ENCODE results near the gene BOK.
"Not testable (repeated sequence)": the region's sequence is repeated elsewhere in the genome, so short reads cannot be mapped to it uniquely, and the experiment has no call there.

BOK gene

GRCh38 chr2:241555711-241556110 lies 2.8 kb upstream of the BOK start:
- DNase-seq (ENCODE audit: low read depth in 3 of 3): no peak

GRCh38 chr2:241556746-241557145 lies 1.8 kb upstream of the BOK start:
- DNase-seq (ENCODE audit: low read depth in 3 of 3): no peak

GRCh38 chr2:241559323-241560161 lies 997 bp downstream of the BOK start:
- no peak for DNase-seq (ENCODE audit: low read depth in 3 of 3)

- no peak for DNase-seq (ENCODE audit: low read depth in 3 of 3)
Observed at GRCh38 chr2:241560162-241560882, 1.8 kb downstream of the BOK start.

GRCh38 chr2:241560883-241561474 lies 2.4 kb downstream of the BOK start:
- DNase-seq (ENCODE audit: low read depth in 3 of 3): no peak

- no peak for DNase-seq (ENCODE audit: low read depth in 3 of 3)
Observed at GRCh38 chr2:241561832-241562231, 3.3 kb downstream of the BOK start.

GRCh38 chr2:241562269-241562891 lies 3.8 kb downstream of the BOK start:
- DNase-seq (ENCODE audit: low read depth in 3 of 3): no peak

GRCh38 chr2:241563031-241563507 lies 4.5 kb downstream of the BOK start:
- DNase-seq (ENCODE audit: low read depth in 3 of 3): no peak

GRCh38 chr2:241563571-241563980 lies 5.0 kb downstream of the BOK start:
- no peak for DNase-seq (ENCODE audit: low read depth in 3 of 3)

GRCh38 chr2:241563981-241564595 lies 5.5 kb downstream of the BOK start:
- DNase-seq (ENCODE audit: low read depth in 3 of 3): no peak

- DNase-seq (ENCODE audit: low read depth in 3 of 3): no peak
Observed at GRCh38 chr2:241564596-241565410, 6.3 kb downstream of the BOK start.

GRCh38 chr2:241565411-241565810 lies 6.9 kb downstream of the BOK start:
- no peak for DNase-seq (ENCODE audit: low read depth in 3 of 3)

GRCh38 chr2:241566021-241566420 lies 7.5 kb downstream of the BOK start:
- DNase-seq (ENCODE audit: low read depth in 3 of 3): not testable (repeated sequence)

GRCh38 chr2:241566468-241566867 lies 7.9 kb downstream of the BOK start:
- no peak for DNase-seq (ENCODE audit: low read depth in 3 of 3)

- not testable (repeated sequence) for DNase-seq (ENCODE audit: low read depth in 3 of 3)
Observed at GRCh38 chr2:241567266-241567665, 8.7 kb downstream of the BOK start.

- no peak for DNase-seq (ENCODE audit: low read depth in 3 of 3)
Observed at GRCh38 chr2:241567776-241568175, 9.2 kb downstream of the BOK start.

- no peak for DNase-seq (ENCODE audit: low read depth in 3 of 3)
Observed at GRCh38 chr2:241568726-241569125, 10.2 kb downstream of the BOK start.

GRCh38 chr2:241569831-241570281 lies 11.3 kb downstream of the BOK start:
- no peak for DNase-seq (ENCODE audit: low read depth in 3 of 3)

- DNase-seq (ENCODE audit: low read depth in 3 of 3): no peak
Observed at GRCh38 chr2:241570961-241571581, 12.5 kb downstream of the BOK start.

All from stimulated activated CD4-positive, alpha-beta T cell treated with anti-CD3 and anti-CD28 coated beads, TNF-alpha, amount 100 ng/mL, for 48 hours (primary cell).